Measurements from ENCODE around the gene FBXO31.
"Not testable (repeated sequence)": the region's sequence is repeated elsewhere in the genome, so short reads cannot be mapped to it uniquely, and the experiment has no call there.

Gene FBXO31

GRCh38 chr16:87362828-87363559, 20.6 kb downstream of the FBXO31 start:
- DNase-seq (ENCODE audit: low read depth): not testable (repeated sequence)

DNA sequence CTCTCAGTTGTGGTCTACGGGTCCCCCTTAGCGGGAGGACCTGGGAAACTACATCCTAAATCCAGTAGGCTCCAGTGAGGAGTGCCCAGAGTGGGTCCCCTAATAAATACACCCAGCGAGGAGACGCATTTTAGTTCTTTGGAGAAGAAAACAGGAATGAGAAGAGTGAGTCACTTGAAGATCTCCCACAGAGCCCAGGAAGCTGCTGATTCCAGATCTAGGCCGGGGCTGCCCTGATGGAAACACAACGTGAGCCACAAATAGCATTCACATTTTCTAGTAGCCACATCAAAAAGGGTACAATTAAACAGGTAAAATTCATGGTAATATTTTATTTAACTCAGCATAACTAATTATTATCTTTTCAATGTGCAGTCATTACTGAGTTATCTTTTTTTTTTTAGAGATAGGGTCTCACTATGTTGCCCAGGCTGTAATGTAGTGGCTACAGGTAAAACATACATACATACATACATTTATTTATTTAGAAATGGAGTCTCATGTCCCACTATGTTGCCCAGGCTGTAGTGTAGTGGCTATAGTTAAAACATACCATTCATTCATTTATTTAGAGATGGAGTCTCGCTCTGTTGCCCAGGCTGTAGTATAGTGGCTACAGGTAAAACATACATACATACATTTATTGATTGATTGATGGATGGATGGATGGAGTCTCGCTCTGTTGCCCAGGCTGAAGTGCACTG, 21.5 kb downstream of the FBXO31 start:
- DNase-seq (ENCODE audit: low read depth): no peak

DNA sequence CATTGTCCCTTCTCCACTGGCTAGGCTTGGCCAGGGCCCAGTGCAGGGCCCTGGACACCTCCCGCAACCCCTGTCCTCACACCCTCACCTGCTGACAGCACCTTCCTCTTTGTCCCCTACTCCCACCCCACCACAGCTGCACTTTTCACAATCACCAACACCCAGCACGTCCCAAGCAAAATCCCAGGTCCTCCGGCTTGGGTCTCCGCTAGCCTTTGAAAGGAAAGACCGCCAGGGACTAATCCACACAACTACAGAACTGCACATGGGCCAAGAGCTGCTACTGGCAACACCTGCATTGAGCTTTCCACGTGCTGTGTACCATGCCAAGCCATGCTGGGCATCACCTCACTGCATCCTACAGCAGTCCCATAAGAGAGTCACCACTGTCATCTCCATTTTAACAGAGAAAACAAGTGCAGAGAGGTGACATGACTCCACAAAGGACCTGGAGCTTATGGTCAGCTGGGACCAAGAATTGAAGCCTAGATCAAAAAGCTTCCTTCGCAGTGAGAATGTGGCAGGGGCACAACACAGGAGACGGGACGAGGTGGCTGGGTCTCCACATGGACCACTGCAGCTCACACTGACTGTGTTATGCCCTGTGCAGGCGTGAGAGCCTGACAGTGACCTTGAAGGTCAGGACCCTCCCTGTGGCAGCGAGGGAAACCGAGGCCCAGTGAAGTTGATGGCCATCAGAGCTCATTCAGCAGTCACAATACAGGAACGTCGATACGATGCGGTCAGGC, 22.5 kb downstream of the FBXO31 start:
- DNase-seq (ENCODE audit: low read depth): no peak

DNA sequence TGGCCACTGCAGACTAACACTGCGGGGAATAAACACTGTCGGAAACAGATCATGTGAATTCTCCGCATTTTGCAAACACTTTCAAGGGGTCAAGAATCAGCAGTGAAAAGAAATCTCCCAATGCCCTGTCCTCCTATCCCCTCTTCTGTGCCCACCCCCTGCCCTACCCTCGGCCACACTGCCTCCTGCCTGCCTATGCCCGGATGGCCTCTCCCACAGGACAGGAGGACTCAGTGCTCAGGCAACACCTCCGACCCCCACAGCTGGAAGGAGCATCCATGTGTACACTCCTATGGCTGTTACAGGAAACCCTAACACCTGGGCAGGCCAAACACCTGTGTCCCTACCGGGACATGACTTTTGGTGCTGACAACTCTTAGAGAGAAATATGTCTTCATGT, 24.5 kb downstream of the FBXO31 start:
- DNase-seq (ENCODE audit: low read depth): no peak

DNA sequence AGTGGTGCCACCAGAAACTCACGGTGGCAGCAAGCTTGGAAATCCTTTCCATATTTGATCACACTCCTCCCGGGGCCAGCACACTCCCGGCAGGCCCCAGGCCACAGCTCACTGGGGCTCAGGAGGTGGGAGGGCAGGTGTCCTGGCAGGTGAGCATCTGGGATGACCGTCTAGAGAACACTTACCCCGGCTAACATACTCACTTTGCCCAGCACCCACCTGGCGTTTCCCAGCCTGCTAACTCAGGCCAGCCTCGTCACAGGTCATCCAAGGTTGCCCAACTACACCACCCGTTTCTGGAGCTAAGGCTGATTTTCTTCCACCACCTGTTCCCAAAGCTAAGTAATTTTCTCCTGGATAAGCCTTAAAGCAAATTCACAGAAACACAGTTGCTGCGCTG, 24.9 kb downstream of the FBXO31 start:
- no peak for DNase-seq (ENCODE audit: low read depth)

DNA sequence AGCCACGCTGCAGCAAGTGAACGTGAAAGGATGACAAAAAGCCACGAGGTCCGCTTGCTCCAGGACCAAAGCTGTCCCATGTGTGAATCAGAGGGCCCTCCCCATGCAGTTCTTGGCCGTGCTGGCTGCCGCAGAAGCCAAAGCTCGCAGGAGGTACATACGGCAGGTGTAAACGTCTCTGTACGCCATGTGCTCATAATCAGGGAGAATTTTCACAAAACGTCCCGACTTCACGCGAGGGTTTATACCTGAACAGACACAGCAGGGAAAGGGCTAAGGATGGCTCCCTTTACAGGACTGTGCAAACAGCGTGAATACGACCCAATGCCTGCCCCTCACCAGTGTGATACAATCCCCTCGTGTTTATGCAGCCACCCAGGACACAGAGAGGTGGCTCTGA, 25.3 kb downstream of the FBXO31 start:
- no peak for DNase-seq (ENCODE audit: low read depth)

DNA sequence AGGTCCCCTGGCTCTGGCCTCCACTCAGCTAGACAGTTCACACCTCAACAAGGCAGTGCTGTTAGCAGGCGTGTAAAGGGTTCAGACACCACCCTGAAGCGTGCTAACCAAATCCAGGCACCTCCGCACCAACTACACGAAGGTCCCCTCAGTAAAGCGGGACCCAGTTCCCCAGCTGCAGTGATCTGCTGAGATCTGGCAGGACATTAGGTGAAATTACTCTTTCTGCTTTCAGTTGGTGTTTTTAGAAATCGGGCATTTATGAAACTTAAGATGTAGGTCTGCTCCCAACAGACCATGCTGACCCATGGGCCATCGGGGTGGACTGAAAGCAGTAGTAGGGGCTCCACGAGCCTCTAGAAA, 27.1 kb downstream of the FBXO31 start:
- DNase-seq (ENCODE audit: low read depth): no peak

GRCh38 chr16:87353613-87354012, 30.0 kb downstream of the FBXO31 start:
- no peak for DNase-seq (ENCODE audit: low read depth)

DNA sequence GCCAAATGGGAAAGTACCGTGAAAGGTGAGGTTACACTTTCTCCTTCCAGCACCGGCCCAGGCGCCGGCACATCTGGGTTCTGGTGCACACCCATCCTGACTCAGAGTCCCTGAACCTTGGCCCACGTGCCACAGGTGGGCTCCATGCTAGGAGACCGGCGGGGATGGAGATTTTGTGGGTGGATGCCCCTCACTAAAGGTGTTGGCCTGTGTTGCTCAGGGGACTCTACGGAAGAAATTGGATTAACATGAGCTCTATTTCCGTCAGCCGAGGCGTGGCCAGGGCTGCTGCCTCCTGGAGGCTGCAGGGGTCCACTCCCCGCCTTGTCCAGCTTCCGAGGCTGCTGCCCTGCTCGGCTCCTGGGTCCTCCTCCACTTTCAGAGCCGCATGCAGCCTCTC, 30.8 kb downstream of the FBXO31 start:
- DNase-seq (ENCODE audit: low read depth): no peak

DNA sequence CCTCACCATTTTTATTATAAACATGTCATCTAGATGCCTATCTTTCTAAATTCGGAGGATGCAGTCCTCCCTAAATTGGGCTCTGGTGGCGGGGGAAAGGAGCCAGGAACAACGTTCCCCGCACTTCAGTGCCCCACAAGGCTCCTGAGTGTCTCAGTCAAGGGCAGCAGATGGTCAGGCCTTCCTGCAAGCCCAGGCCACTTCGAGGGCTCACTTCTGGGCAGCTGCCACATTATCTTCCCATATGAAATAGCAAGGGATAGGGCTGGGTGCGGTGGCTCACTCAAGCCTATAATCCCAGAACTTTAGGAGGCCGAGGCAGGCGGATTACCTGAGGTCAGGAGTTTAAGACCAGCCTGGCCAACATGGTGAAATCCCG, 32.3 kb downstream of the FBXO31 start:
- no peak for DNase-seq (ENCODE audit: low read depth)

GRCh38 chr16:87350681-87351319, 32.8 kb downstream of the FBXO31 start:
- no peak for DNase-seq (ENCODE audit: low read depth)

GRCh38 chr16:87350031-87350430, 33.5 kb downstream of the FBXO31 start:
- no peak for DNase-seq (ENCODE audit: low read depth)

- DNase-seq (ENCODE audit: low read depth): no peak
Measured at GRCh38 chr16:87348616-87349157, 34.9 kb downstream of the FBXO31 start.

- no peak for DNase-seq (ENCODE audit: low read depth)
Measured at GRCh38 chr16:87347932-87348615, 35.5 kb downstream of the FBXO31 start.

- no peak for DNase-seq (ENCODE audit: low read depth)
Measured at GRCh38 chr16:87346517-87347060, 37.0 kb downstream of the FBXO31 start.

DNA sequence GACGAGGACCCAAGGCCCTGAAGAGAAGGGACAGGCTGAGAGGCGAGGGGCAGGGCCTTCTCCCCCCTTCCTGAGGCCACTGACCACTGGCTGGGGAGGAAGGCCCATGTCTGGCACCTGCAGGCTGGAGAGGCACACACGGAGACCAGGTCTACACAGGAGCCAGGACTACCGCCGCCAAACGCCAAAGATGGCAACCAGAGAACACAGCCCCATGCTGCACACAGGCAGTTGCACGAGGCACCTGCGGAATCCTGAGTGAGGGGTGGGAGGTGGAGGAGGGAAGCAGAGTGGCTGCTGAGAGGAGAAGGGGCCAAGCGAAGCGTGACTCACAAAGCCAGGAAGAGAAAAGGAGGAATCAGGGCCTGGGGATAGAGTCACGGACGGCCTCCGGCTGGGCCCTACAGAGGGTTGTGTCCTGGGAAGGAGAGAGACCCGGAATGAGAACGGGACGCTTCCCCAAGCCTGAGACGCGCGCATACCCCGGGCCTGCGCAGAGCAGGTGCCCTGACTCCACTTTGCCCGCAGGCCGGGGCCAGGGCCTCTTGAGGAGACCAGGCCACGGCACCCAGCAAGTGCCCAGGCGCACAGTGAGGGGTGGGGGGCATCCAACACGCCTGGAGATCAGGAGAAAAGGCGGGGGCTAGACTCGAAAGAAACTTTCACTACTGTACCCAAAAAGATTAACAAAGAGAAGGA, 37.7 kb downstream of the FBXO31 start:
- no peak for DNase-seq (ENCODE audit: low read depth)

DNA sequence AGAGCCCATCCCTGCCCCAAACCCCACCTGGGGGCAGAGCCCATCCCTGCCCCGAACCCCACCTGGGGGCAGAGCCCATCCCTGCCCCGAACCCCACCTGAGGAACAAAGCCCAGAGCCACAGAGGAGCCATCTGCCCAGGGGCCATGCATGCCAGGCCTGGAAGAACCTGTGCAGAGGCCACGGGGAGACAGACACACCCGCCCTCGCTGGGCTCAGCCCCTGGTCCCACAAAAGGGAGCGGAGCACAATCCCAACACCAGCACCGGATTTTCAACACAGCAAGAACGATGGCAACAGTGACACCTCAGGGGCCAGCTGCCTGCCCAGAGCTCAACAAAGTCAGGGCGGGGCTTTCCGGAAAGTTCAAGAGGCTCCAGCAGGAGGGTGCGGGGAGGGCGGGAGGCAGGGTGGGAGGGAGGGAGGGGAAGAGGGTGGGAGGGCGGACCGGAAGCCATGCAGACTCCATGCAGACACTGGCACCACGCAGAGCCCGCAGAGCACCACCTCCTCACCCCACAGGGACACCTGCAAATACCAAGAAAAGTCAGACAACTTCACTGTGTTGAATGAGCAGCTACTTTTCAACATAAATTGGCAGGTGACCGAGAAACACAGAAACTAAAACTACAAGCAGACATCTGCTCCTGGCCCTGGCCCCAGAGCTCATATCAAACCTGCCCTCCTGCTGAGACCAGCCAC, 38.5 kb downstream of the FBXO31 start:
- DNase-seq (ENCODE audit: low read depth): peak; percentile 30

GRCh38 chr16:87344165-87344930, 39.2 kb downstream of the FBXO31 start:
- no peak for DNase-seq (ENCODE audit: low read depth)

DNA sequence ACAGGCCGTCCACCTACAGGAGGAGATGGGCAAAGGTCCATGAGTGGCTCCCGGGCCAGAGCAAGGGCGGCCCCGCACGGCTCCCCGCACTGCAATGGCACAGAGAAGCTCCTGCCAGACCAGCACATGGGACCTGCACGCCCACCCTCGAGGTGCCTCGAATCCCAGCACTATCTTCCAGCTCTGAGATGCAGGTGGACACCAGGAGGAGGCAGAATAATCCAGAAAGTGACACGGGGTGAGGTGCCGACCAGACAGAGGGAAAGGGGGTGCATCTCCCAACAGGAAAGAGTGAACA, 39.9 kb downstream of the FBXO31 start:
- no peak for DNase-seq (ENCODE audit: low read depth)
